Spleen (tissue), 7 donors: ENCODE measurements around the gene ISOC2.

Experiments used
- POLR2A ChIP-seq, 3 donors: fragments of 450-650 bp; IDR thresholded peaks; one replicate each; pipeline ENCODE4 v1.5.1; 2017; ENCODE audit warnings: antibody characterized with exemption in 3 of 3, mild to moderate bottlenecking in 1 of 3
- TF ChIP-seq, protein P1 (sequence below), 11 experiments: fragments of 200-600 bp in 7 of 11; fragments of 450-650 bp in 4 of 11; sonication (generic) in 4 of 11; IDR thresholded peaks in 8 of 11; conservative IDR thresholded peaks in 3 of 11; 1 replicate in 7 of 11; 2 replicates in 4 of 11; pipeline versions ENCODE4 v1.4.0 to v1.8.0; 2016 to 2021; ENCODE audit warnings: antibody characterized with exemption in 11 of 11, inconsistent platforms in 4 of 11, mild to moderate bottlenecking in 1 of 11
- donor health status: DM: no; HTN: no; CAD: no; lungs with moderate emphysema.
- donor health status: DM: no; HTN: no; CAD: no.
- donor health status: DM: no; HTN: no; CAD: no.

DNA sequence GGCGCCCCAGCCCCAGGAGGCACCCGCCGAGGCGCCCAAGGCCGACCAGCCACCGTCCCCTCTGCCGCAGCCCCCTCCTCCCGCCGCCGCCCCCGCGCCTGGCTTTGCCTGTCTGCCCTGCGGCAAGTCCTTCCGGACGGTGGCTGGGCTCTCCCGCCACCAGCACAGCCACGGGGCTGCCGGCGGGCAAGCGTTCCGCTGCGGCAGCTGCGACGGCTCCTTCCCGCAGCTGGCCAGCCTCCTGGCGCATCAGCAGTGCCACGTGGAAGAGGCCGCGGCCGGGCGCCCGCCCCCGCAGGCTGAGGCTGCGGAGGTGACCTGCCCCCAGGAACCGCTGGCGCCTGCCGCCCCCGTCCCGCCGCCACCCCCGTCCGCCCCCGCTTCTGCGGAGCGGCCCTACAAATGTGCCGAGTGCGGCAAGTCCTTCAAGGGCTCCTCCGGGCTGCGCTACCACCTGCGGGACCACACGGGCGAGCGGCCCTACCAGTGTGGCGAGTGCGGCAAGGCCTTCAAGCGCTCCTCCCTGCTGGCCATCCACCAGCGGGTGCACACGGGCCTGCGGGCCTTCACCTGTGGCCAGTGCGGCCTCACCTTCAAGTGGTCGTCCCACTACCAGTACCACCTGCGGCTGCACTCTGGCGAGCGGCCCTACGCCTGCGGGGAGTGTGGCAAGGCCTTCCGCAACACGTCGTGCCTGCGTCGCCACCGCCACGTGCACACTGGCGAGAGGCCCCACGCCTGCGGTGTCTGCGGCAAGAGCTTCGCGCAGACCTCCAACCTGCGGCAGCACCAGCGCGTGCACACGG, 20.9 kb upstream of the ISOC2 start:
- TF ChIP-seq POLR2A (IDR thresholded peaks at IDR 0.05), result no peak
- TF ChIP-seq, protein P1, sequence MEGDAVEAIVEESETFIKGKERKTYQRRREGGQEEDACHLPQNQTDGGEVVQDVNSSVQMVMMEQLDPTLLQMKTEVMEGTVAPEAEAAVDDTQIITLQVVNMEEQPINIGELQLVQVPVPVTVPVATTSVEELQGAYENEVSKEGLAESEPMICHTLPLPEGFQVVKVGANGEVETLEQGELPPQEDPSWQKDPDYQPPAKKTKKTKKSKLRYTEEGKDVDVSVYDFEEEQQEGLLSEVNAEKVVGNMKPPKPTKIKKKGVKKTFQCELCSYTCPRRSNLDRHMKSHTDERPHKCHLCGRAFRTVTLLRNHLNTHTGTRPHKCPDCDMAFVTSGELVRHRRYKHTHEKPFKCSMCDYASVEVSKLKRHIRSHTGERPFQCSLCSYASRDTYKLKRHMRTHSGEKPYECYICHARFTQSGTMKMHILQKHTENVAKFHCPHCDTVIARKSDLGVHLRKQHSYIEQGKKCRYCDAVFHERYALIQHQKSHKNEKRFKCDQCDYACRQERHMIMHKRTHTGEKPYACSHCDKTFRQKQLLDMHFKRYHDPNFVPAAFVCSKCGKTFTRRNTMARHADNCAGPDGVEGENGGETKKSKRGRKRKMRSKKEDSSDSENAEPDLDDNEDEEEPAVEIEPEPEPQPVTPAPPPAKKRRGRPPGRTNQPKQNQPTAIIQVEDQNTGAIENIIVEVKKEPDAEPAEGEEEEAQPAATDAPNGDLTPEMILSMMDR (IDR thresholded peaks at IDR 0.05 in 8 of 11, conservative IDR thresholded peaks at IDR 0.05 in 3 of 11), result no peak
